Omental fat pad (tissue), 4 donors: ENCODE data around the gene C1GALT1C1. TPM values are rescaled to one million over a fixed set of nuclear protein-coding genes. Genes with fewer than 3 reads are reported as not detected.

Experiments used
- ATAC-seq: fragments of 150-250 bp; one replicate; pipeline ENCODE4 v1.9.1; 2016; ENCODE audit warnings: mild to moderate bottlenecking, moderate library complexity; ENCODE audit not compliant: low FRiP score
- DNase-seq: peaks from one replicate; pipeline ENCODE4 v3.0.0-alpha.2; 2019; ENCODE audit warnings: low spot score
- CTCF ChIP-seq, 3 donors: fragments of 450-650 bp; IDR thresholded peaks; one replicate each; pipeline ENCODE4 v1.5.1; 2016 to 2017; ENCODE audit warnings: antibody characterized with exemption in 3 of 3, mild to moderate bottlenecking in 3 of 3, moderate library complexity in 2 of 3
- total RNA-seq, 4 donors: library from RNA; depleted of rRNA; stranded (reverse); fragments of >200 nt; gene quantifications; one replicate each; pipeline ENCODE4 v1.1.0, GENCODE V29; 2016

Gene C1GALT1C1
- total RNA-seq, 4 donors from 2014 or later, result 20.8 to 37.1 (median 27.3) TPM

GRCh38 chrX:120625371-120625770, 4.5 kb downstream of the C1GALT1C1 start:
- TF ChIP-seq CTCF (IDR thresholded peaks at IDR 0.05), result no peak
- ATAC-seq (no peak), DNase-seq (no peak)

- no peak for TF ChIP-seq CTCF (IDR thresholded peaks at IDR 0.05)
- DNase-seq (no peak), ATAC-seq (no peak)
Measured at GRCh38 chrX:120617996-120618630, 11.7 kb downstream of the C1GALT1C1 start.

- no peak for TF ChIP-seq CTCF (IDR thresholded peaks at IDR 0.05)
- DNase-seq (no peak), ATAC-seq (no peak)
Measured at GRCh38 chrX:120614816-120615215, 15.0 kb downstream of the C1GALT1C1 start.

- TF ChIP-seq CTCF (IDR thresholded peaks at IDR 0.05), result no peak
- DNase-seq, result no peak
- ATAC-seq, result no peak
Measured at GRCh38 chrX:120612086-120612485, 17.8 kb downstream of the C1GALT1C1 start.

- TF ChIP-seq CTCF (IDR thresholded peaks at IDR 0.05), result no peak
- peak; percentile 56 for ATAC-seq
Measured at GRCh38 chrX:120604361-120604782, 25.5 kb downstream of the C1GALT1C1 start.

GRCh38 chrX:120603707-120604360, 26.0 kb downstream of the C1GALT1C1 start, which contains the start of gene MCTS1:
TSS of gene MCTS1 (plus strand) at chrX:120604101. CDS start at chrX:120604237, 136 bp downstream.
- DNase-seq, result peak; percentile 29
- TF ChIP-seq CTCF (IDR thresholded peaks at IDR 0.05), result no peak
- ATAC-seq, result peak; percentile 85

More at GRCh38 chrX:120604361-120604782, 25.5 kb downstream of the C1GALT1C1 start:
- DNase-seq, result no peak

GRCh38 chrX:120585702-120586101, 44.2 kb downstream of the C1GALT1C1 start:
- ATAC-seq, result no peak
- TF ChIP-seq CTCF (IDR thresholded peaks at IDR 0.05), result no peak
- no peak for DNase-seq
